ENCODE results near the gene RGS3.
A peak's percentile ranks its signal among the peaks of the same experiment; 100 is the strongest.
"Not testable (repeated sequence)": the region's sequence is repeated elsewhere in the genome, so short reads cannot be mapped to it uniquely, and the experiment has no call there.

The RGS3 gene

DNA sequence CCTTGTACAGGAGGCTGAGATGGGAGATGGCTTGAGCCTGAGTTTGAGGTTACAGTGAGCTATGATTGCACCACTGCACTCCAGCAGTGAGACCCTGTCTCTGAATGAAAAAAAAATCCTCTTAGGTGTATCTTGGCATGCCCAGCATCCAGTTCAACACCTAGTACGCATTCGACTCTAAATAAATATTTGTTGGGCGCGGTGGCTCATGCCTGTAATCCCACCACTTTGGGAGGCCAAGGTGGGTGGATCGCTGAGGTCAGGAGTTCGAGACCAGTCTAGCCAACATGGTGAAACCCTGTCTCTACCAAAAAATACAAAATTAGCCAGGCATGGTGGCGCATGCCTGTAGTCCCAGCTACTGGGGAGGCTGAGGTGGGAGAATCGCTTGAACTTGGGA is 86.4 kb downstream of the RGS3 start:
- not testable (repeated sequence) for DNase-seq

DNA sequence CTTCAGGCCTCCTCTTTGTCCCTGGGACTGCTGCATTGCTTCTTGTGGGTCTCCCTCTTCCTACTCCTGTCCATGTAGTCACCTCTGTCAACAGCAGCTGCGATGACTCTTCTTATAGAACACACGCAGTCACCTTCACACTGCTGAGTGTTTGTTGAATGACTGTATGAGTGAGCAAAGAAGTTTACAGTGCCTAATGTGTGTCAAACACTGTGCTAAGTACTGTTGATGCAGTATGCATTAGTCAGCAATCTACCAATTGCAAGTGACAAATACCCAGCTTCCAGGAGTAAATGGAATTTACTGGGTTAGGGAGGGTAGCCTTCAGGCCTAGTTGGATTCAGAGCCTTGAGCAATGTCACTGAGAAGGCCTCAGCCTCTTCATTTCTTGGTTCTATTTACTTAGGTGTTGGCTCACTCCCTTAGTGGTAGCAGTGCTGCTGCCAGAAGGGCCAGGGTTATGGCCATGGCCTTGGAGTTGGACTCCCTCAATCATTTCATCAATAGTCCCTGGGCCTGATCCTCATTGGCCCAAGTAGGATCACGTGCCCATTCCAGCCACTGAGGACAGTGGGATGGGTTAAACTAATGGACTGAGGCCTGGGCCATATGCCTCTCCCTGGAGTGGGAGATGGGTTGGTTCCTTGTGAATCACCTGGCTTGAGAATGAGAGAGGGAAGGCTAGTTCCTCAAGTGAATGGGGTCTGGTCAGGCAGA is 93.5 kb downstream of the RGS3 start:
- DNase-seq = peak; percentile 33

DNA sequence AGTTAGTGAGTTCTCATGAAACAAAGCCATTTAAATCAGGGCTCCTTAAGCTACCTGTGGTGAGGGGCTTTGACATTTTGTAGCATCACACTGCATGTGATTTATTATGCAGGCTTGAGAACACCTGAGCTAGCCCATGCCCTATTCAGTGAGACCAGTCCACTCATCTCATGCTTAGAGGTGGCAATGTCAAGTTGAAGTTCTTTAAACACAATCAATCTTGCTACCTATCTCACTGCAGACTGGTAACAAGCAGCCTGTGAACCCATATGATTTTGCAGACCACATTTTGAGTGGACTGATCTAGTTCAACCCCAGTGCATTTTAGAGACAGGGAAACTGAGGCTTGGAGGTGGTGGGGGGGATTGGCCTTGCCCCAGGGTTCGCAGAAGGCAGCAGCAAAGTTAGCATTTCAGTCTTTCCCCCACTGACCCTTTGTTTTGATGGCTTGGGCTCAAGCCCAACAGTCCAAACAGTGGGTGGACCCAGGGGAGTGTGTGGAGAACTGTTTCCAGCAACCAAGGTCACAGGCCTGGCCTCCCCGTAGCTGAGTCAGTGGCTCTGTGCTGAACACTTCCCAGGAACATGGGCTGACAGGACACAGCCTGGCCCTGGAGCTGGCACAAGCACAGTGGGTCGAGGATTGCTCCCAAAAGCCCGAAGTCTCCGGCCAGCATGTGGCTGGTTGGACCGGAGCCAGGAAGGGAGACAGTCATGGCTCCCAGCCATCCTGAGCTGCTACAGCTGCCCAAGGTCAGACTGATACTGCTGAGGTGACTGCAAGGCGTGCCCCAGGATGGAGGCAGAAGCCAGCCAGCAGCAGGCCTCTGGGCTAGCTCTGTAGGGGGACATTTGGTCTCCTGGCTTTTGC is 95.3 kb downstream of the RGS3 start:
- DNase-seq = no peak

DNA sequence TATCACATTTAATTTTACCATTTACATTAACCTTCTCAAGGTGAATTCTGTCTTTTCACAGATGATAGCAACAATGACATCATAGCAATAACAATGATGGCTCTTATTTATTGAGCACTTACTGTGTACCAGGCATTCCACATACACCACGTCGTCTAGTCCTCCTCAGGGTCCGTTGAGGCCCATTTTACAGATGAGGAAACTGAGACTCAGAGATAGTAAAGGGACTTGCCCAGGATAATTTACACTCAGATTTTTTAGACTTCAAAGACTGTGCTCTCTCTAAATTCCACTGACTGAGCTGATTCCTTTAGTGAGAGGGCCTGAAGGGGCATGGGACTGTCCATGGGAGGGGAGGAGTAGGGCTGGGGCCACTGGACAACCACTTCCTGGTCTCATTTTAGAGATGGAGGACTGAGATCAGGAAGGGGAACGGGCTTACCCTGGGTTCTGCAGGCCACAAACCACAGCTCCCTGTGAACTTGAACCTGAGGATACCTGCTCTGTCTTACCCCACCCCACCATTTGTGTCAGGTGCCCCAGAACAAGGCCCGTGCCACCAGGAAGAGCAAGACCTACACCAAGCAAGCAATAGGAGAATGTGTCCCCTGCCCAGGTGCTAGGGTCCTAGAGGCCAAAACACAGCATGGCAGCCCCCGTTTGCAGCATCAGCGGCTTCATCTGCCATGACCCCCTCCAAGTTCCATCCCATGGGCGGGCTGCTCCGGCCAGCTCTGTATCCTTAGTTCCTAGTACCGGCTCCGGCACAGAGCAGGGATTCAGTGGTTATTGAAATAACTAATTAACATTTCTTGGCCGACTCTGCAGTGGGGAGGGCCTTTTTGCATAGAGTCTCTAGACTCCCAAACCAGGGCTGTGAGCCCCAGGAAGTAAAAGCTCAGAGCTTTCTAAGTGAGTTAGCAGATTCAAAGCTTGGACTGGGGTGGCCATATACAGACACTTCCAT is 96.6 kb downstream of the RGS3 start:
- no peak for DNase-seq

DNA sequence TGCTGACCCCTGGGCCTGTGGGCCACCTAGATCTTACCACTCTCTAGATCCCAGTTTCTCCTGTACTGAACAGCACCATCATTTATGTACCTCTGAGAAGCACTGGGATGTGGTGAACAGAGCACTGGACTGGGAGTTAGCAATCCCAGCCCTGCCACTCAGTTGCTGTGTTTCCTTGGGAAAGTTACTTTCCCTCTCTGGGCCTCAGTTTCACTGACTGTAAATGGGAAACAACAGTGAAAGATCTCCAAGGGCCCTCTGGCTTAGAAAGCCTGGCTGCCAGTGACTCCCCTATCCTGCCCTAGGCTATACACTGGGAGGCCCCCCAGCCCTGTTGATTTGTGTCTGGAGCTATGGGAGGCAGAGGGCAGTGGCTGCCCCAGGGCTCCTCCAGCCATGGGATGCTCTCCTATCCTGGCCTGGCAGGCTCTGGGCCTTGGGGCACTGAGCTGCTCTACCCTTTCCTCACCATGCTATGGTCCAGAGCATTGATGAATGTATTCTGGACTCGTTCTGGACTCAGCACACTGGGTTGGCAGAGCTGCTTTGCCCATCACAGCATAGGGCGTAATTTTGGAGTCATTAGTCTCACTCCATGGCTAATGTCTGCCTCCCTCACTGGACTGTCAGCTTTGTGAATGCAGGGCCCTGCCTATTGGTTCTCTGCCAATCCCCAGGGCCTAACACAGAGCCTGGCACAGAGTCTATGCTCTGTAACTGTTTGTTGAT is 99.3 kb downstream of the RGS3 start:
- DNase-seq = no peak

DNA sequence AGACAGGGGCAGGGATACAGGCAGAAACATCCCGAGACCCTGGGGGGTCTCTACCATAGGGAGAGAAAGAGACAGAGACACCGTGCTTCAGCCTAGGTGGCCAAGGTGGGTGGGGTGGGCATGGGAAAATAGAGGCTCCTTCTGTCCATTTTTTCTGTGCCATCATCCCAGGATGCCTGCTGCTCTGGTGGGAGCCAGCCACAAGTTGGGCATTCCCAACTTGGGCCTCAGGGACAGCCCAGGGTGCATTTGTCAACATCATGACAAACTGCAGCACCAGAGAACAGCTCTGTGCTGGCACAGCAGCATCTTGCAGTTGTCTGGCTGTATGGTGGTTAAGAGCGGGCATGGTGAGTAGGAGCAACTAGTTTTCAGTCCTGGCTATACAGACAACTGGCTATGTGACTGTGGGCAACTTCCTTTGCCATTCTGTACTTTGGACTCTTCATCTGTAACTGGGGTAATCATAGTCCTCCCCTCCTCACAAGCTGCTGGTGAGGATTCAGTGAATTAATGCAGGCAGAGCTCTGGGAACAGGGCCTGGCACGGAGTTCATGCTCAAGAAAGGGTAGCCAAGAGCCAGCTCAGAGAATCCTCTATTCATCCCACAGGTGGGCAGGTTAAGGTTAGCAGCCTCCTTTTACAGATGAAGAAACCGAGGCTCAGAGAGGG is 100.4 kb downstream of the RGS3 start:
- no peak for DNase-seq

DNA sequence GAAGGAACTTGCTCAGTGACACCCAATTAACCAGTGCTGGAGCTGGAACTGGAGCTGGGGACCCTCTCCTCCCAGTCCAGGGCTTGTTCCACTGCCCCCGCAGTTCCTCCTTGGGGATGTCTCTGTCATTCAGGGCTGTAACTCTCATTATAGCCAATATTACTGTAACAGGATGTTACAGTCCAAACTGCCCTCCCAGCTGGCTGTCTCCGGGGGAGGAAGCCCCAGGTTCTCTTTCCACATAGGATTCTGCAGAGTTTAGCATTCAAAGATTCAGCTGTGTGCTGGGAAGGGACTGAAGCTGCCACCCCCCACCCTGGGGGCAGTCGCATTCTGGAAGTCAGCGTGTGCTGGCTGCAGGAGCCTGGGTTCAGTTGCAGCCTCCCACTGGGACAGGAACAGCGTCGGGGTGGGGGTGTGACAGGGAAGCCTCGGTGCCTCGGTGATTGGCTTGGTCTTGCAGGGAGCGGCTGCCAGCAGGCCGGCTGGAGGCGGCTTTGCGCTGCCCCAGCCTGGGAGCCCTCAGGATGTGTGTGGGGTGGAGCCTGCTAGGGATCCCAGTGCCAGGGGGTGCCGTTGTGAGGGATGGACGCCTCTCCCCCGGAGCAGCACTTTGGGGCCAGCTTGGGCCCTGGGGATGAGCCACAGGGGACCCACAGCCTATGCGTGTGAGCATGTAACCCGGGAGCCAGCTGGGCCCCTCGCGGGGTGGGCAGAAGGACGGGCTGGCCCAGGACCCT is 101.1 kb downstream of the RGS3 start:
- DNase-seq = peak; percentile 81

DNA sequence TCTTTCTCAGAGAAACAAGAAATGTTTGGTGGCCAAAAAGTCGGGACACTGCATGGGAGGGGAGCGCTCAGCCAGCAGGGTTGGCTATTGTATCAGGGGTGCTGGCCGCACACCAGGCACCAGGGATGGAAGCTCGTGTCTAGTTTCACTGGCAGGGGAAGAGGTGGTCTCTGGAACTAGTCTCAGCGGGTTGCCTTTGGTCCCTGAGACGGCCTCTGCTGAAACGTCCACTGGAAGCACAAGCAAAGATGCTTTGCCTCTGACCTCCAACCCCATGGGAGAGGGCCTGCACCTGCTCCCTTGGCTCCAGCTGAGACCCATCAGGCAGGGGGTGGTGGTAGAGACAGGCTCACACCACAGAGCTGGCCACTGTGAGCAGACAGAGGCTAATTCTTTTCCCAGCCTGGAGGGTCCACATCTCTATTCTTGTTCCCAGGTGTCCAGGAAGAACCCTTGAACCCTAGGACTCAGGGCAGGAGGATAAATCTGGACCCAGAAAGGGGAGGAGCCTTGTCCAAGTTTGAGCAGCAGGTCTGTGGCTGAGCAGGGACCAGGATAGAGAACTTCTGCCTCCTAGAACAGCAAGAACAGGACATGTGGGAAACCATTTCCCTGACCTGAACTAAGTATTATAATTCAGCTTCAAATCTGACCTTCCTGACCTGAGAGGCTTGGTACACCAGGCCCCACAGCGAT is 102.6 kb downstream of the RGS3 start:
- DNase-seq = no peak

DNA sequence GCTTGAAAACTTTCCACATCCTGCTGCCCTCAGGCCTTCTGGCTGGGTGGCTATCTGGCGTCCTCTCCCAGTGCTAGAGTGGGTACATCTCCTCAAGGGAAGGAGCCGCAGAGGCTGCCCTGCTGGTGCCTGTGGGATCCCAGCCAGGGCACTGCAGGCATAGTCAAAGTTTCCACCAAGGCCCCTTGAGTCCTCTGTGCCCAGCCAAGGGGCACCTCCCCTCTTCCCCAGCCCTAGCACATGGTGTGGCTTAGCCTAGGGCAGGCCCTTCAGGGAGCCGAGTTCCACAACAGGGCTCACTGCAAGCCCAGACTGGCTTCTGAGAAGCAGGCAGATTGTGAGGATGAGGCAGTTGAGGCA is 103.2 kb downstream of the RGS3 start:
- no peak for DNase-seq

DNA sequence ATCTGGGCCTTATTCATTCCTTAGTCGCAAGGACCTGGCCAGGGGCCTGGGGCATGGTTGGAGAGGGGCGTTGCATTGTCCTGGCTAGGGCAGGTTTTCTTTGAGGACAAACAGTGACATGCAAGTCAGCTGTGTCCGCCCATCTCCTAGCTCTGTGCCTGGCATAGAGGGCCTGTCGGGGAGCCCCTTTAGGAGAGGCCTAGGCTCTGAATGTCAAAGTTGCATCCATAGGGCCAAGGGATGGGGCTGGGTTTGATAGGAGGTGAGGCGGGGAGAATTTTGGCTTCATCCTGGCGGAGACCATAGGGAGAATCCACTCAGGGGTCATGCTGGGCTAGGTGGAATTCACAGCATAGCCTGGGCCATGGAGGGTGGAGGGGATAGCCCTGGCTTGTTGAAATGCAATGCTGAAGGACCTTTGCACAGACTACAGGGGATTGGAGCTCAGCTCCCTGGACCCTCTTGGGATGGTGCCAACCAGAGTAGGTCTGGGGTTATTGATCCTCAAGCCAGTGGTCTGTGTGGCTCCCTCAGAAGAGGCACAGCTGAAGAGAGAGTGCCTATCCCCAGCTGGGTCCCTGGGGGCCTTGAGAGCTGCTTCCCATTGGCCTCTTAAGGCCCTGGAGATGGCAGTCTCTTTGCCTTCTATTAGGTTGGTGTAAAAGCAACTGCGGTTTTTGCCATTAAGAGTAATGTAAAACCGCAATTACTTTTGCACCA is 104.0 kb downstream of the RGS3 start:
- no peak for DNase-seq

DNA sequence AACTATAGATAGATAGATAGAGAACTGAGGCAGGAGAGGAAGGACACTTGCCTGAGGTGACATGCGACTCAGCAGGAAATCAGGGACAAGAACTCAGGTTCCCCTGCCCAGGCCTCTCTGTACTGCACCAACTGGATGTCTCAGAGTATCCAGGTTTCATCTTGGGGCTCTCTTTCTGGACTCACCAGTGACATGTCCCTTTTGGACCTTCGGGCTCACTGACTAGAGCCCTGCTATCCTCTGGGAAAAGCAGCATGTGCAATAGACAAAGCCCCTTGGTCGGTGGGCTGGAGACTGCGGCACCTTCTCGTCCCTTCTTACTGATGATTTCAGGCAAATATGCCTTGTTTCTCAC is 104.5 kb downstream of the RGS3 start:
- no peak for DNase-seq

DNA sequence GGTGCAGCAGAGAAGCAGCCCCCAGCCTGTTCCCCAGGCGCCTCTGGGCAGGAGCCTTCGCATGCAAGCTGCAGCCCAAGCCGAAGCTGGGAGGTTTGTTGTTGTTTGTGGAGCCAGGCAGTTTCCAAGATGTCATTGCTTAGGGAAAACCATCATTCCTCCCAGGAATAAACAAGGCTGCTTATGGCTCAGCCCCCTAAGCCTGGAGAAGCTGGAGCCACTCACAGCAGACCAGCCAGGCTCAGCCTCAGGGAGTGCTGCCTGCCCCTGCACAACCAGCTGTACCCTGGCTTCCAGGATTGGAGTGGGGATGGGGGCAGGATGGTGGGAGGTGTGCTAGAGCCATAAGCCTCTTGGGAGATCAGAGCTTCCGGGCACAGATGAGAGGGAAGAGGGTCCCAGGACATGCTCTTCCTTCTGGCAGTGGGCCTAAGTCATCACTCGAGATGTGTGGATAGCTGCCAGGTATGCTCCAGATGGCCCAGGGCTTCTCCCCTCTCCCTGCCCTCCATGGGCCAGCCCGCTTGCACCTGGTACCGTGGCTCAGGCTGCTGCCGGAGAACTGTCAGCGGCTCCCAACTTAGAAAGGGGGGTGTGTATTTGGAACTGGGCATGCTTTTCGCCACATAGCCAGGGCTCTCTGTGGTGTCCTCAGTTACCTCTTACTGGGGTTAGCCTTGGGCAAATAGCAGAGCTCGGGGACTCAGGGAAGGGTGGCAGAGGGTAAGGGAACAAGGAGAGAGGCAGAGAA is 105.2 kb downstream of the RGS3 start:
- no peak for DNase-seq

DNA sequence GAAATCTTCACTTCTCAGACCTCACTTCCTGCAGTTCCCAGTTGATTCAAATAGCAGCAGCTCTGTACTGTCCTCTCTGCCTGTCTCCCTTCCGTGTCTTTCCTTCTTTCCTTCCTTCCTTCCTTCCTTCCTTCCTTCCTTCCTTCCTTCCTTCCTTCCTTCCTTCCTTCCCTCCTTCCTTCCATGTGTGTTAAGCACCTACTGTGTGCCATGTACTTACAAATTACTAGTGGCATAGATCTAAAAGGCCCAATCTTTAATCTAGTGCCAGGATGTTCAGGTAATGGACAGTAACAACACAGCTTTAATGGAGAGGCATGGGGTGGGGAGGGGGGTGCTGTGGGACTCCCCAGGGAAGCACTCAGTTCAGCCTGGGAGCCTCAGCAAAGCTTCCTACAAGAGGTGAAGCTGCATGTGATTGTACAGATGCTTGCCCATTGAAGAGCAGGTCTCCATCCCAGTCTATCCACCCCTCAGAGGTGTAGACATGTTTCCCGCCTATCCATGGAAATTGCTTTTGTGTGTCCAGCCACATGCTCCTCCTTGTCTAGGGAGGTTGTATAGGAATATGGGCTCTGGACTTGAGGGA is 106.0 kb downstream of the RGS3 start:
- no peak for DNase-seq

DNA sequence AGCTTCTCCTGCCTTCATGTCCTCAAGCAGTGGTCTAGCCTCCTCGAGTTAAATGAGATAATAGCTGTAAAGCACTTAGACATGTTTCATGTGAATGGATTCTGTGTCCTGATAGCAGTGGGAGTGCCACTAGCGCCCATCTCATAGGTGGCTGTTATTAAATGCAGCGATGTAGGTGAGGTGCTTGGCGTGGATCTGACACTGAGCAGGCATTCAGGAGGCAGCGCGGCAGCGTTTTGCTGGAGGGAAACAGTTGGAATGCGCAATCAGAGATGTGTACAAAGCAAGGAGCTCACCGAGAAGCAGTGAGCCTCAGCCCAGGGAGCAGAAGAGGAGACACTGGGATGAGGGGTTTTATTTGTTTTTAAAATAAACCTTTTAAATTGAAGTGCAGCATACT is 106.6 kb downstream of the RGS3 start:
- no peak for DNase-seq

DNA sequence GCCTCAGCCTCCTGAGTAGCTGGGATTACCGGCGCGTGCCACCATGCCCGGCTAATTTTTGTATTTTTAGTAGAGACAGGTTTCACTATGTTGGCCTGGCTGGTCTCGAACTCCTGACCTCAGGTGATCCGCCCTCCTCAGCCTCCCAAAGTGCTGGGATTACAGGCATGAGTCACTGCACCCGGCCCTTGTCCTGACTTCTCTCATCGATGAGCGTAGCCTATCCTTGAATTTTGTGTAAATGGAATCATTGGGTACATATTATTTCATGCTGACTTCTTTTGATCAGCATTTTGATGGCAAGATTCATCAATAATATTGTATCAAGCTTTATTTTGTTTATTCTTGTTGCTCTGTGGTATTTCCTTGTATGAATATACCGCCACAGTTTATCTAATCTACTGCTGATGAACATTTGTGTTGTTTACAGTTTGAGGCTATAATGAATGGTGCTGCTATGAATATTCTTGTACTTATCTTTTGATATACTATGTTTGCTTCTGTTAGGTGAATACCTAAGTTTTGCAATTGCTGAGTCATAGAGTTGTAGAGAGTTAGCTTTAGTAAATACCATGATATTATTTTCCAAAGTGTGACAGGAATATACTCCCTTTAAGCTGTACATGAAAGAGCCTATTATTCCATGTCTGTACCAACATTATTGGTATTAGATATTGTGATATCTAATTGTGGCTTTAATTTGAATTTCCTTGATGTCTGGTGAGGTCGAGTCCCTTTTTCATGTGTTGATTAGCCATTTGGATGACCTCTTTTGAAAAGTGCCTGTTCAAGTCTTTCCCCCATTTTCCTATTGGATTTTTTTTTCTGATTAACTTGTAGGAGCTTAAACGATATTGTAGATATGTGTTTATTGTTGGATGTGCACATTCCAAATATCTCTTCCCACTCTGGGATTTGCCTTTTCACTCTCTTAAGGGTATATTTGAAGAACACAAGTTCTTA is 107.5 kb downstream of the RGS3 start:
- no peak for DNase-seq

DNA sequence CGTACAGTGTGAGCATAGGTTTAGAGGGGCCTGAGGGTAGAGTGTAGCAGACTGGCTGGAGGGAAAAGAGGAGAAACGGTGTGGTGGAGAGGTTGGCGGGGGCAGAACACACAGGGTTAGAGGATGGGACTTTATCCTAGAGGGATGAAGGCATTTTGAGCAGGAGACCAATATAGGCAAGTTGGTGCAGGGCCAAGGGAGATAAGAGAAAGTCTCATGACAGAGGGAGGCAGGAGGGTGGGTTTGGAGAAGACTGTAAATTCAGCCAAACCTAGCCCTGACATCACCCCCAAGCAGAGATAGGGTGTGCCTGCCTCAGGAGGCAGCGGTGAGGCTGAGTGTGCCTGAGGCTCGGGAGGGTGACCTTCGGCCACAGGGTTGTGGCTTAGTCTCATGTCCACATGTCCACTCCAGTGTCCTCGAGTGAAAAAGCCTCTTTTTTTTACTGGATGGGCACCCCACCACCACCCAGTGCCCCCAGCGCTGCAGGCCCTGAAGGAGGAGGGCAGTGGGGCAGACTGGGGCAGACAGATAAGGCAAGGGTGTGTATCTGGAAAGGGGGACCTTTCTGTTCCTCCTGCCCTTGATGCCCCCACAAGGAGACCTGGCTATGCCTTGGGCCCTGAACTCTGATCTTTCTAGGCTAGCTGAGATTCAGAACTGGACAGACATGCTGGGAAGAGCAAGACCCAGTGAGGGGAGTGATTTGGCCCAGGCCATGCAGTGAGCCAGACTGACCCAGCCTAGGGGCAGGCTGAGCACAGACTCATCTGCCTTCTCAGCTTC is 108.7 kb downstream of the RGS3 start:
- DNase-seq = no peak
